PC-3 (cell line): Measurements from ENCODE around the gene CREBL2.

Experiments
- EZH2 ChIP-seq: fragments of 300-600 bp; sonication (generic); IDR thresholded peaks from one replicate; pipeline ENCODE4 v1.6.1; 2017; ENCODE audit warnings: antibody characterized with exemption, mild to moderate bottlenecking, low read length; ENCODE audit not compliant: unreplicated experiment
- TF ChIP-seq, protein P1 (sequence below): fragments of 300-600 bp; sonication (generic); conservative IDR thresholded peaks from 2 replicates; pipeline ENCODE4 v1.5.1; 2017; ENCODE audit warnings: antibody characterized with exemption, low read depth, mild to moderate bottlenecking, low read length

DNA sequence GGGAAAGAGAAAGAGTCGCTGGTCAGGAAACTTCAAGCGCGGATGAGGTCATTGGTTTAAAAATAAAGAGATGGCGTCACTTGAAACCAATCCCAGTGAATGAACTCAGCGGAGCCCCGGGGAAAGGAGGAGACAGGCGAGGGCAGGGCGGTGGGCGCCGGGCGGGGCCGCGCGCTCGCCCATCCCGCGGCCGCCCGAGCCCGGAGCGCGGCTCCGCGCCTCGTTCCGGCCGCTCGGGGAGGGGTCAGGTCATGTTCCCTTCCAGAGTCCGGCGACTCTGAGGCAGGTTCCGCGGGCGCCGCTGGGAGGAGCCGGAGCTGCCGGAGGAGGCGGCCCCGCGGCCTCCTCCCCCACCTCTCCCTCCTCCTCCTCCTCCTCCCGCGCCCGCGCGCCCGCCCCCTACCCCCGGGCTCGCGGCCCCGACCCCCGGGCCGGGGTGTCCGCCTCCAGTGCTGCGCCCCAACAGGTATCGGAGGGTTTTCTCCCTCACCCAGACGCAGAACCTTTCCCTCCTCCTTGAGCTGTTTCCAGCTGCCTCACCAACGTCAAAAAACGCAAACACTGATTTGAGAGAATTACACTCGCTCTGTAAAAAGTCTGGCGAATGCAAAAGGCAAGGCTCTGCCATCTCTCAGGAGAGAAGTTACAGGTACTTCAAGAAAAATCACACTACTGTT lies 49.0 kb upstream of the CREBL2 start, which contains the start of gene DUSP16:
- TF ChIP-seq EZH2 = no peak
- TF ChIP-seq, protein P1, sequence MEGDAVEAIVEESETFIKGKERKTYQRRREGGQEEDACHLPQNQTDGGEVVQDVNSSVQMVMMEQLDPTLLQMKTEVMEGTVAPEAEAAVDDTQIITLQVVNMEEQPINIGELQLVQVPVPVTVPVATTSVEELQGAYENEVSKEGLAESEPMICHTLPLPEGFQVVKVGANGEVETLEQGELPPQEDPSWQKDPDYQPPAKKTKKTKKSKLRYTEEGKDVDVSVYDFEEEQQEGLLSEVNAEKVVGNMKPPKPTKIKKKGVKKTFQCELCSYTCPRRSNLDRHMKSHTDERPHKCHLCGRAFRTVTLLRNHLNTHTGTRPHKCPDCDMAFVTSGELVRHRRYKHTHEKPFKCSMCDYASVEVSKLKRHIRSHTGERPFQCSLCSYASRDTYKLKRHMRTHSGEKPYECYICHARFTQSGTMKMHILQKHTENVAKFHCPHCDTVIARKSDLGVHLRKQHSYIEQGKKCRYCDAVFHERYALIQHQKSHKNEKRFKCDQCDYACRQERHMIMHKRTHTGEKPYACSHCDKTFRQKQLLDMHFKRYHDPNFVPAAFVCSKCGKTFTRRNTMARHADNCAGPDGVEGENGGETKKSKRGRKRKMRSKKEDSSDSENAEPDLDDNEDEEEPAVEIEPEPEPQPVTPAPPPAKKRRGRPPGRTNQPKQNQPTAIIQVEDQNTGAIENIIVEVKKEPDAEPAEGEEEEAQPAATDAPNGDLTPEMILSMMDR = no peak
